OCI-LY7 (cell line): ENCODE measurements around the gene CNIH2. TPM values are rescaled to one million over a fixed set of nuclear protein-coding genes. Genes with fewer than 3 reads are reported as not detected.

Source experiments
- BruUV-seq: library from RNA; stranded (reverse); fragments of 400-500 nt; replicated peaks from 2 replicates; lab custom pipeline; 2021; lab: Mats Ljungman, UMichigan
- CTCF ChIA-PET: fragments of 300-600 bp; sonication (Branson Sonifier 250); formaldehyde crosslinking; loops from one replicate; lab custom pipeline; 2022; ENCODE audit warnings: antibody characterized with exemption; ENCODE audit not compliant: unreplicated experiment; lab: Charles Lee
- POLR2A ChIA-PET: fragments of 300-600 bp; sonication (Branson Sonifier 250); formaldehyde crosslinking; loops from one replicate; lab custom pipeline; 2022; ENCODE audit warnings: antibody characterized with exemption; lab: Charles Lee
- DNase-seq: peaks from one replicate; pipeline ENCODE4 v3.0.0-alpha.2; 2015; ENCODE audit warnings: low spot score
- H2AFZ ChIP-seq: fragments of 200-600 bp; sonication (generic), shearing (Covaris generic); 2 replicates; pipeline ENCODE4 v1.6.1; 2014; ENCODE audit warnings: mild to moderate bottlenecking, antibody characterized with exemption, low read length, moderate library complexity
- H3K27ac ChIP-seq: fragments of 200-600 bp; sonication (generic); 2 replicates; pipeline ENCODE4 v1.5.1; 2014; ENCODE audit warnings: mixed run types, low read depth, mild to moderate bottlenecking, moderate library complexity, low read length, inconsistent platforms; ENCODE audit not compliant: poor library complexity, severe bottlenecking
- H3K36me3 ChIP-seq: fragments of 200-600 bp; sonication (generic); 2 replicates; pipeline ENCODE4 v1.6.1; 2014; ENCODE audit warnings: mild to moderate bottlenecking, antibody characterized with exemption, low read length, moderate library complexity, mixed read lengths; ENCODE audit not compliant: insufficient read depth
- H3K4me1 ChIP-seq: fragments of 200-600 bp; sonication (generic); 2 replicates; pipeline ENCODE4 v1.5.1; 2014; ENCODE audit warnings: mild to moderate bottlenecking, low read length; ENCODE audit not compliant: insufficient read depth, poor library complexity, severe bottlenecking
- H3K4me2 ChIP-seq: fragments of 200-600 bp; sonication (generic); 2 replicates; pipeline ENCODE4 v1.6.1; 2014; ENCODE audit warnings: mild to moderate bottlenecking, low read length
- H3K4me3 ChIP-seq: fragments of 200-600 bp; sonication (generic); 2 replicates; pipeline ENCODE4 v1.5.1; 2014; ENCODE audit warnings: mild to moderate bottlenecking, low read depth, low read length; ENCODE audit not compliant: poor library complexity, severe bottlenecking
- H3K79me2 ChIP-seq: fragments of 200-600 bp; sonication (generic); 2 replicates; pipeline ENCODE4 v1.6.1; 2016; ENCODE audit warnings: low read depth, mild to moderate bottlenecking, low read length, moderate library complexity, mixed read lengths; ENCODE audit not compliant: insufficient read depth
- H3K9me2 ChIP-seq: fragments of 200-600 bp; sonication (generic); 2 replicates; pipeline ENCODE4 v1.6.1; 2016; ENCODE audit warnings: mild to moderate bottlenecking, low read length, mixed read lengths; ENCODE audit not compliant: insufficient read depth
- H3K9me3 ChIP-seq: fragments of 200-600 bp; sonication (generic); 2 replicates; pipeline ENCODE4 v1.6.1; 2014; ENCODE audit warnings: mild to moderate bottlenecking, mixed run types, low read length, mixed read lengths
- H4K20me1 ChIP-seq: fragments of 200-600 bp; sonication (generic); 2 replicates; pipeline ENCODE4 v1.6.1; 2014; ENCODE audit warnings: mild to moderate bottlenecking, antibody characterized with exemption, low read length, moderate library complexity, mixed read lengths; ENCODE audit not compliant: insufficient read depth
- CTCF ChIP-seq: fragments of 200-600 bp; sonication (generic); conservative IDR thresholded peaks from 2 replicates; pipeline ENCODE4 v1.5.1; 2014; ENCODE audit warnings: mild to moderate bottlenecking, antibody characterized with exemption, low read length, moderate library complexity, mixed read lengths
- EZH2phosphoT487 ChIP-seq: fragments of 200-600 bp; sonication (generic); IDR thresholded peaks from 2 replicates; pipeline ENCODE4 v1.6.1; 2018; ENCODE audit warnings: low read depth, borderline replicate concordance, mild to moderate bottlenecking, mixed run types, antibody characterized with exemption, low read length, moderate library complexity, mixed read lengths
- intact Hi-C: fragments of 100-400 bp; cut with micrococcal nuclease; formaldehyde crosslinking; loops from one replicate; pipeline ENCODE4 v1.10.0; 2022; ENCODE audit not compliant: unreplicated experiment
- total RNA-seq, 2 experiments: library from RNA; depleted of rRNA in 1 of 2; stranded (reverse); fragments of >200 nt in 1 of 2; shearing (Covaris generic) in 1 of 2; gene quantifications; 2 replicates each; pipeline ENCODE4 v1.2.3, GENCODE V29; 2014 to 2022

CNIH2 gene
- total RNA-seq, 2 experiments from 2014 or later: 0.60 to 2.7 TPM

GRCh38 chr11:66232769-66233168 is 45.2 kb upstream of the CNIH2 start:
- Histone ChIP-seq H4K20me1 (no peaks in the 10 kb centered on the region), H3K4me2 (no peak overlapping the region), H3K36me3 (no peaks in the 10 kb centered on the region), H3K9me3 (no peaks in the 10 kb centered on the region), H3K9me2 (no peaks in the 10 kb centered on the region), H3K4me1 (no peaks in the 10 kb centered on the region), H3K79me2 (no peaks in the 10 kb centered on the region), H3K4me3 (no peak overlapping the region), H3K27ac (no peak overlapping the region), H2AFZ (no peak overlapping the region)
- TF ChIP-seq CTCF (no peak), EZH2phosphoT487 (no peak)
- DNase-seq: no peak
- ChIA-PET POLR2A (no interaction called here), CTCF (no interaction called here)
- intact Hi-C loops: no loop called here
- BruUV-seq: no TSS peak

GRCh38 chr11:66233301-66233700 is 44.7 kb upstream of the CNIH2 start:
- POLR2A ChIA-PET: no interaction called here

More at GRCh38 chr11:66233301-66233700, 44.7 kb upstream of the CNIH2 start:
- Histone ChIP-seq H3K4me3 (no peak overlapping the region), H3K4me2 (no peak overlapping the region), H2AFZ (no peak overlapping the region), H3K9me3 (no peaks in the 10 kb centered on the region), H3K36me3 (no peaks in the 10 kb centered on the region), H3K79me2 (no peaks in the 10 kb centered on the region), H4K20me1 (no peaks in the 10 kb centered on the region), H3K27ac (no peak overlapping the region), H3K4me1 (no peaks in the 10 kb centered on the region), H3K9me2 (no peaks in the 10 kb centered on the region)
- no TSS peak for BruUV-seq
- CTCF ChIA-PET: no interaction called here
- intact Hi-C loops: no loop called here
- no peak for DNase-seq
- no peak for TF ChIP-seq EZH2phosphoT487
- TF ChIP-seq CTCF: no peak
